DND-41 (cell line): Measurements from ENCODE around the gene MAPK13.

ENCODE experiments used
- EZH2 ChIP-seq: IDR thresholded peaks from 3 replicates; pipeline ENCODE4 v1.6.1; 2012; ENCODE audit warnings: borderline replicate concordance, low read depth, mild to moderate bottlenecking, moderate library complexity, low read length, inconsistent platforms; ENCODE audit not compliant: severe bottlenecking
- TF ChIP-seq, protein P1 (sequence below): IDR thresholded peaks from 2 replicates; pipeline ENCODE4 v1.5.1; 2012; ENCODE audit warnings: borderline replicate concordance, low read length, moderate library complexity, mild to moderate bottlenecking; ENCODE audit not compliant: poor library complexity, severe bottlenecking; ENCODE audit errors: extremely low read depth

DNA sequence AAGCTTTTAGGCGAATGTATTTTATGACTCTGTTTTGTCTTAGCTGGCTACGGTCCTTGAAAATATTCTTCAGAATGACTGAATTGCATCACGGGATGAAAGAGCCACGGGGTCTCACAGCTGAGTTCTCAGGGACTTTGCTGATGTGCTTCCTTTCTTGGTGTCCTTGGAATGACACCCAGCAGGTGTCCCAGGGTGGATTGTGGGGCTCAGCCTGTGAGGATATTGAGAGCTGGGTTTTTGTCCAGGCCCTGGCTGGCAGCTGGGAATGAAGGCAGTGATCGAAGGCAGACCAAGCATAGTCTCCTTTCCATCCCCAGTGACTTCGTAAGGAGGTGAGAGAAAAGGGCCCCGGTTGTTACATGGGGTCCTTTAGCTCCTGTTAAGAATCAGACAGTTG lies 18.8 kb upstream of the MAPK13 start:
- TF ChIP-seq, protein P1, sequence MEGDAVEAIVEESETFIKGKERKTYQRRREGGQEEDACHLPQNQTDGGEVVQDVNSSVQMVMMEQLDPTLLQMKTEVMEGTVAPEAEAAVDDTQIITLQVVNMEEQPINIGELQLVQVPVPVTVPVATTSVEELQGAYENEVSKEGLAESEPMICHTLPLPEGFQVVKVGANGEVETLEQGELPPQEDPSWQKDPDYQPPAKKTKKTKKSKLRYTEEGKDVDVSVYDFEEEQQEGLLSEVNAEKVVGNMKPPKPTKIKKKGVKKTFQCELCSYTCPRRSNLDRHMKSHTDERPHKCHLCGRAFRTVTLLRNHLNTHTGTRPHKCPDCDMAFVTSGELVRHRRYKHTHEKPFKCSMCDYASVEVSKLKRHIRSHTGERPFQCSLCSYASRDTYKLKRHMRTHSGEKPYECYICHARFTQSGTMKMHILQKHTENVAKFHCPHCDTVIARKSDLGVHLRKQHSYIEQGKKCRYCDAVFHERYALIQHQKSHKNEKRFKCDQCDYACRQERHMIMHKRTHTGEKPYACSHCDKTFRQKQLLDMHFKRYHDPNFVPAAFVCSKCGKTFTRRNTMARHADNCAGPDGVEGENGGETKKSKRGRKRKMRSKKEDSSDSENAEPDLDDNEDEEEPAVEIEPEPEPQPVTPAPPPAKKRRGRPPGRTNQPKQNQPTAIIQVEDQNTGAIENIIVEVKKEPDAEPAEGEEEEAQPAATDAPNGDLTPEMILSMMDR: no peak
- no peak for TF ChIP-seq EZH2
